HEK293T (cell line): ENCODE measurements around the gene MEIS1.

ENCODE experiments used
- ARNT ChIP-seq: fragments of 450-650 bp; IDR thresholded peaks from 2 replicates; pipeline ENCODE4 v1.6.1; 2017; ENCODE audit warnings: mild to moderate bottlenecking
- BHLHE40 ChIP-seq: fragments of 450-650 bp; IDR thresholded peaks from 2 replicates; pipeline ENCODE4 v1.6.1; 2016; ENCODE audit warnings: mild to moderate bottlenecking, moderate library complexity, borderline replicate concordance
- ELF4 ChIP-seq: fragments of 450-650 bp; IDR thresholded peaks from 2 replicates; pipeline ENCODE4 v1.6.1; 2017; ENCODE audit warnings: antibody characterized with exemption
- FOXA1 ChIP-seq: fragments of 450-650 bp; IDR thresholded peaks from 2 replicates; pipeline ENCODE4 v1.6.1; 2016; ENCODE audit warnings: mild to moderate bottlenecking
- FOXM1 ChIP-seq: fragments of 450-650 bp; IDR thresholded peaks from 2 replicates; pipeline ENCODE4 v1.6.1; 2017; ENCODE audit warnings: mild to moderate bottlenecking, borderline replicate concordance
- HDGF ChIP-seq: fragments of 450-650 bp; IDR thresholded peaks from 2 replicates; pipeline ENCODE4 v1.6.1; 2017; ENCODE audit warnings: antibody characterized with exemption, borderline replicate concordance
- LEF1 ChIP-seq: fragments of 450-650 bp; IDR thresholded peaks from 2 replicates; pipeline ENCODE4 v1.6.1; 2017; ENCODE audit warnings: mild to moderate bottlenecking, borderline replicate concordance
- SP1 ChIP-seq: fragments of 450-650 bp; IDR thresholded peaks from 2 replicates; pipeline ENCODE4 v1.6.1; 2017
- SUZ12 ChIP-seq: fragments of 450-650 bp; IDR thresholded peaks from 2 replicates; pipeline ENCODE4 v1.6.1; 2016; ENCODE audit warnings: mild to moderate bottlenecking
- TARDBP ChIP-seq: fragments of 450-650 bp; IDR thresholded peaks from 2 replicates; pipeline ENCODE4 v1.6.1; 2016
- ZNF384 ChIP-seq: fragments of 450-650 bp; IDR thresholded peaks from 2 replicates; pipeline ENCODE4 v1.6.1; 2016
- TF ChIP-seq, protein P1 (sequence below): fragments of 450-650 bp; IDR thresholded peaks from 2 replicates; pipeline ENCODE4 v1.6.1; 2016

GRCh38 chr2:66567729-66568128 is 132.8 kb downstream of the MEIS1 start:
- TF ChIP-seq, protein P1, sequence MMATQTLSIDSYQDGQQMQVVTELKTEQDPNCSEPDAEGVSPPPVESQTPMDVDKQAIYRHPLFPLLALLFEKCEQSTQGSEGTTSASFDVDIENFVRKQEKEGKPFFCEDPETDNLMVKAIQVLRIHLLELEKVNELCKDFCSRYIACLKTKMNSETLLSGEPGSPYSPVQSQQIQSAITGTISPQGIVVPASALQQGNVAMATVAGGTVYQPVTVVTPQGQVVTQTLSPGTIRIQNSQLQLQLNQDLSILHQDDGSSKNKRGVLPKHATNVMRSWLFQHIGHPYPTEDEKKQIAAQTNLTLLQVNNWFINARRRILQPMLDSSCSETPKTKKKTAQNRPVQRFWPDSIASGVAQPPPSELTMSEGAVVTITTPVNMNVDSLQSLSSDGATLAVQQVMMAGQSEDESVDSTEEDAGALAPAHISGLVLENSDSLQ, result no peak
- TF ChIP-seq SP1 (no peak), HDGF (no peak), FOXA1 (no peak), SUZ12 (no peak), ELF4 (no peak), FOXM1 (no peak), BHLHE40 (no peak), ARNT (no peak), ZNF384 (no peak), TARDBP (no peak), LEF1 (no peak)
